SK-MEL-5 (cell line): ENCODE measurements around the gene EID2. TPM values are rescaled to one million over a fixed set of nuclear protein-coding genes. Genes with fewer than 3 reads are reported as not detected.

Experiments
- DNase-seq: peaks from one replicate; pipeline ENCODE4 v3.0.0-alpha.2; 2016; ENCODE audit warnings: low read depth, low spot score
- in situ Hi-C: cut with HindIII; loops from 2 replicates; pipeline ENCODE4 v1.10.0; 2016; ENCODE audit warnings: low sequenced_read_pairs, high pct_unique_total_duplicates, low pct_unique_long_range_greater_than_20kb
- total RNA-seq: library from RNA; depleted of rRNA; stranded (reverse); fragments of >200 nt; shearing (Covaris generic); gene quantifications from 2 replicates; pipeline ENCODE4 v1.2.3, GENCODE V29; 2014

EID2 gene
- total RNA-seq, 1 experiment from 2014 or later: 20.7 TPM

- in situ Hi-C loops: no loop called here
- DNase-seq: no peak
Measured at GRCh38 chr19:39544226-39544903, 4.4 kb upstream of the EID2 start.

- no peak for DNase-seq
- in situ Hi-C loops: no loop called here
Measured at GRCh38 chr19:39543477-39543857, 3.5 kb upstream of the EID2 start.

GRCh38 chr19:39542206-39542605 lies 2.2 kb upstream of the EID2 start:
- in situ Hi-C loops: no loop called here
- DNase-seq: no peak

- DNase-seq: no peak
- in situ Hi-C loops: no loop called here
Measured at GRCh38 chr19:39540333-39540673, 342 bp upstream of the EID2 start.

GRCh38 chr19:39539165-39539517 lies 820 bp downstream of the EID2 start:
- in situ Hi-C loops: no loop called here
- DNase-seq: no peak

- no peak for DNase-seq
- in situ Hi-C loops: no loop called here
Measured at GRCh38 chr19:39533791-39534190, 6.2 kb downstream of the EID2 start.

GRCh38 chr19:39533003-39533512 lies 6.9 kb downstream of the EID2 start:
- in situ Hi-C loops: no loop called here
- no peak for DNase-seq

GRCh38 chr19:39532233-39533002 lies 7.5 kb downstream of the EID2 start, which contains the start of gene EID2B:
TSS of gene EID2B (minus strand) at chr19:39532852. CDS start at chr19:39532802, 50 bp downstream.
- DNase-seq: peak; percentile 96
- in situ Hi-C loops: no loop called here

GRCh38 chr19:39531834-39532232 lies 8.1 kb downstream of the EID2 start:
- no peak for DNase-seq
- in situ Hi-C loops: no loop called here

GRCh38 chr19:39525205-39525604 lies 14.8 kb downstream of the EID2 start:
- in situ Hi-C loops: no loop called here
- DNase-seq: no peak

- in situ Hi-C loops: no loop called here
- no peak for DNase-seq
Measured at GRCh38 chr19:39524495-39524894, 15.5 kb downstream of the EID2 start.

- in situ Hi-C loops: no loop called here
- DNase-seq: no peak
Measured at GRCh38 chr19:39520541-39521484, 19.1 kb downstream of the EID2 start.

GRCh38 chr19:39518975-39519374 lies 21.0 kb downstream of the EID2 start:
- no peak for DNase-seq
- in situ Hi-C loops: no loop called here

- in situ Hi-C loops: no loop called here
- DNase-seq: no peak
Measured at GRCh38 chr19:39518458-39518857, 21.5 kb downstream of the EID2 start.

- in situ Hi-C loops: no loop called here
- no peak for DNase-seq
Measured at GRCh38 chr19:39517432-39517831, 22.5 kb downstream of the EID2 start.

GRCh38 chr19:39516270-39516669 lies 23.7 kb downstream of the EID2 start:
- no peak for DNase-seq
- in situ Hi-C loops: no loop called here

- no peak for DNase-seq
- in situ Hi-C loops: no loop called here
Measured at GRCh38 chr19:39515551-39516191, 24.3 kb downstream of the EID2 start.
